ENCODE measurements around the gene RAMP2.
"Not testable (repeated sequence)": the region's sequence is repeated elsewhere in the genome, so short reads cannot be mapped to it uniquely, and the experiment has no call there.

The RAMP2 gene, protein sequence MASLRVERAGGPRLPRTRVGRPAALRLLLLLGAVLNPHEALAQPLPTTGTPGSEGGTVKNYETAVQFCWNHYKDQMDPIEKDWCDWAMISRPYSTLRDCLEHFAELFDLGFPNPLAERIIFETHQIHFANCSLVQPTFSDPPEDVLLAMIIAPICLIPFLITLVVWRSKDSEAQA

DNA sequence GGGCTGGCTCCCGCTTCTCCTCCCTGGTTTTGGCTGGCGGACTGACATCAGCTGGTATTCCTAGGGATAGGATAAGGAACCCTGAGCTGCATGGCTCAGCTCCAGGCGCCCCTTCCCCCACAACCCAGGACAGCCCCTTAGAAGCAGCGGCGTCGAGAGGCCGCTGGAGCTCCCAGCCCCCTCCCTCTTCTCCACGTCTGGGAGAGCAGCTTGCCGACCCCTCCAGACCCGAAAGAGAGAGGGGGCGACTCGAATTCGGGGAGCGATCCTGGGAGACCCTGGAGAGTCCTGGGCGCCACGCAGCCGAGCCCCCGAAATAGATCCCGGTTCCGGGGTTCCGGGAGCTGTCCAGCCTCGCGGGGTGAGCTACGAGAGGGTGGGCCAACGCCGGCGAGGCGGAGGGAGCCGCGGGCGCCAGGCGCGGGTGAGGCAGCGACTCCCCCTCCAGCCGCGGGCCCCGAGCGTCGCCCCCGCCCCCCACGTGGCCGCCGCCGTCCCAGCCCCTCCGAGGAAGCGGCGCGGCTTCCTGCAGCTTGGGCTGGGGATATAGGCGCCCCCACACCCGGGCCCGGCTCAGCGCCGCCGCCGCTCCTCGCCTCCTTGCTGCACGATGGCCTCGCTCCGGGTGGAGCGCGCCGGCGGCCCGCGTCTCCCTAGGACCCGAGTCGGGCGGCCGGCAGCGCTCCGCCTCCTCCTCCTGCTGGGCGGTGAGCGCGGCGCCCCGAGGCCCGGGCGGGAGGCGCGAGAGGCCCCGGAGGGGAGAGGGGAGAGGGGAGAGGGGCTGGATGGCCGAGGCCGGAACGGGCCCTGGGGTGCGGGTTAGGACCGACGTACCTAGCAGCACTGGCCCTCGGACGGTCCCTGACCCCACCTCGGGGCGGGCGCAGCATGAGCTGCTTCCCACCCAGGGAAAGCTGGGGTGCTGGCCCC, at the start of gene RAMP2:
TSS of gene RAMP2 (plus strand) at position 576 of the 930 bp plus-strand sequence. CDS start at position 611, 35 bp downstream.
- no peak for DNase-seq

- DNase-seq: no peak
Measured at GRCh38 chr17:42720996-42721583, 39.9 kb upstream of the RAMP2 start.

DNA sequence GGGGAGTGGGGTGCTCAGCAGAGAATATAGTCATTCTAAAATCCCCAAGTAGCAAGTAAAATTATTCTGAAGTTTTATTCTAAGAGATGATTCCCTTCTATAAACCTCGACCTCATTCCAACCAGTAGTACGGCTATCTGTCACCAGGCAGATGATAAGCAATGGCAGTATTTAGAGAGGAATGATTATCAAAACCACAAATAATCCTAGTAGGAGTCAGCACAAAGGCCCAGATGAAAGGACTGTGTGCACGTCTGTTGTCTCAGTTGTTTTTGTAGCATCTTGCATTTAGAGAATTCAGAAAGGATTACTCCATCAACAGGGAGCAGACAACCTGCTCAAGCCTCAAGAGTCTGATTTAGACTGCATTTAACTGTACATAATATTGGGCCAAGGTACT, 37.4 kb upstream of the RAMP2 start:
- DNase-seq: no peak

DNA sequence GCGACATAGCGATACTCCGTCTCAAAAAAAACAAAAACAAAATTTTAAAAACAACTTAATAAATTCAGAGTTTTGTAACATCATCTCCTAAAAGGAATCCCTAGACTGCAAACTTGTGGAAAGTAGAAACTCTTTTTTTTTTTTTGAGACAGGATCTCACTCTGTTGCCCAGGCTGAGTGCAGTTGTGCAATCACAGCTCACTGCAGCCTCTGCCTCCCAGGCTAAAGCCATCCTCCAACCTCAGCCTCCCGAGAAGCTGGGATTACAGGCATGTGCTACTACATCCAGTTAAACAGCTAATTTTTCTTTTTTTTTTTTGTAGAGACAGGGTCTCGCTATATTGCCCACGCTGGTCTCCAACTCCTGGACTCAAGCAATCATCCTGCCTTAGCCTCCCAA, 35.9 kb upstream of the RAMP2 start:
- no peak for DNase-seq

DNA sequence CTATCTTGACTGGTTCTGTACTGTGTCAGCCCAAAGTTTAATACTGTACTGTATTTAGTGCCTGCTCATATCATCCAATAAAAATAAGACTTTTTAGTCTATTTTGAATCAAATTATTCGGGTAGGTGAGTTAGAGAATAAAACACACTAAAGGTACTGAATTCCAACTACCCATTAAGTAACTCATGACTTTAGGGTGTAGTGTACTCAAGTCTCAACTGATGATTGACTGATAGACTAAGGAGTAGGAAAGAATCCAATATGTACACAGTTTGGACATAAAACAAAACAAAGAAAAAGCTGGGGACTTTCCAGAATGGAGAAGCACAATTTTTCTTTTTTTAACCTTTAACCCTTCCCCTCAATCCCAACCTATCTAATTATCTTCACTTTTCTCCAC, 20.3 kb upstream of the RAMP2 start:
- no peak for DNase-seq

DNA sequence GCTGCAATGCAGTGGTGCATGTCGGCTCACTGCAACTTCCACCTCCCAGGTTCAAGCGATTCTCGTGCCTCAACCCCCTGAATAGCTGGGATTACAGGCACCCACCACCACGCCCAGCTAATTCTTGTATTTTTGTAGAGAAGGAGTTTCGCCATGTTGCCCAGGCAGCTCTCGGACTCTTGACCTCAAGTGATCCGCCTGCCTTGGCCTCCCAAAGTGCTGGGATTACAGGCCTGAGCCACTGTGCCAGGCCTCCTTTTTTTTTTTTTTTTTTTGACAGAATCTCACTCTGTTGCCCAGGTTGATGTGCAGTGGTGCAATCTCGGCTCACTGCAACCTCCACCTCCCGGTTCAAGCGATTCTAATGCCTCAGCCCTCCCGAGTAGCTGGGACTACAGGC, 18.1 kb upstream of the RAMP2 start:
- not testable (repeated sequence) for DNase-seq

GRCh38 chr17:42743595-42744282, 17.3 kb upstream of the RAMP2 start:
- DNase-seq: no peak

GRCh38 chr17:42744283-42744805, 16.7 kb upstream of the RAMP2 start:
- DNase-seq: no peak

GRCh38 chr17:42744806-42745617, 16.0 kb upstream of the RAMP2 start, which contains the start of gene EZH1:
EZH1 (minus strand) TSS chr17:42745040; CDS start chr17:42728941, 16,099 bp downstream.
- peak; percentile 95 for DNase-seq

DNA sequence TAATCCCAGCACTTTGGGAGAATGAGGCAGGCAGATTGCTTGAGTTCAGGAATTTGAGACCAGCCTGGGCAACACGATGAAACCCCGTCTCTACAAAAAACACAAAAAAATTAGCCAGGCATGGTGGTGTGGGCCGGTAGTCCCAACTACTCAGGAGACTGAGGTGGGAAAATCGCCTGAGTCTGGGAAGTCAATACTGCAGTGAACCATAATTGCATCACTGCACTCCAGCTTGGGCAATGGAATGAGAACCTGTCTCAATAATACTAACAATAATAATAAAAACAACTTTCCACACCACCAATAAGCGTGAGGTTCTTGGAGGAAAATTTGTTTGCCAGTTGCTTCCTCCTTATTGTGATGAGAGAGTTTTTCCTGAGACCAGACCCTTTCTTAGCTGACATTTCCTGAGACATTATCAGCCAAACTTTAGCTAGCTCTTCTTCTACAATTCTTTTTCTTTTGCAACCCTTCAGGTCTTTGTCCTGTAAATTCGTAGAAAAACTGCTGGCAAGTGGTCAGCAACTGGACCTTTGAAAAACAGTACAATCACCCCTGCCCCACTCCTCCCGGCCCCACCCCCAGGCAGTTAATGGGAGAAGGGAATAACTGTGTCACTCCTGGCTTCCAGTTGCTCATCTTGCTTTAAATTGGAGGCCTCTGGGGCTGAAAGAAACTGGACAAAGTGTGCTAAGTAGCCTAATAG, 12.7 kb upstream of the RAMP2 start:
- DNase-seq: no peak

- no peak for DNase-seq
Measured at GRCh38 chr17:42748908-42749798, 11.9 kb upstream of the RAMP2 start.

- no peak for DNase-seq
Measured at GRCh38 chr17:42750739-42751344, 10.2 kb upstream of the RAMP2 start.

DNA sequence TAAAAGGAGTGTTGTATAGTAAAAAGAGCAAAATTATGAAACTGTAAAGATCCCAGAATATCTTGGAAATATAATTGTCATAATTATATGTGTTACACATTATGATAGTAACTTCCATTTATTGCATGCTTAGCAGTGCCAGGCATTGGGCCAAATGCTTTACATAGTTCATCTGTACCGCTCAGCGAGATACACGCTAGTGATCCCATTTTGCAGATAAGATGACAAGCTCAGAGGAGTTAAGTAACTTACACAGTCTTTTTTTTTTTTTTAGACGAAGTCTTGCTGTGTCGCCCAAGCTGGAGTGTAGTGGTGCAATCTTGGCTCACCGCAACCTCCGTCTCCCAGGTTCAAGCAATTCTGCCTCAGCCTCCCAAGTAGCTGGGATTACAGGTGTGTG, 9.4 kb upstream of the RAMP2 start:
- DNase-seq: no peak

DNA sequence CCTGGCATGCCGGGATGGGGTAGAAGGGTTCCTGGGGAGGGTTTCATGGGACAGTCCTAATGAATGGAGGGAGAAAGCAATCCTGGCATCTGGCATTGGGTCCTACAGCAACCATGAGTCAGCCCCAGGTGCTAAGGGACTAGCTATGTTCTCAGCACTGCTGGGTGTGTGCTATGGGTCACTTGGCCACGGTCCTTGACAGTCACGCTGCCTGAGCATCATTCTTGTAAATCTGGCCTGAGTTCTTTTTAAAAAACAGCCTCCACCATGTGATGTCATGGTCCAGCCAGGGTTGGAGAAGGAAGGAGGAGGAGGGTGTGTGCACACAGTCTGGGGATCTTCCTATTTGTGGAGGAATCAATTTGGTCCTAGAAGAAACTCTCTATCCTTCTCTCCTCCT, 6.2 kb upstream of the RAMP2 start:
- peak; percentile 47 for DNase-seq

- no peak for DNase-seq
Measured at GRCh38 chr17:42759982-42760651, 910 bp upstream of the RAMP2 start.

DNA sequence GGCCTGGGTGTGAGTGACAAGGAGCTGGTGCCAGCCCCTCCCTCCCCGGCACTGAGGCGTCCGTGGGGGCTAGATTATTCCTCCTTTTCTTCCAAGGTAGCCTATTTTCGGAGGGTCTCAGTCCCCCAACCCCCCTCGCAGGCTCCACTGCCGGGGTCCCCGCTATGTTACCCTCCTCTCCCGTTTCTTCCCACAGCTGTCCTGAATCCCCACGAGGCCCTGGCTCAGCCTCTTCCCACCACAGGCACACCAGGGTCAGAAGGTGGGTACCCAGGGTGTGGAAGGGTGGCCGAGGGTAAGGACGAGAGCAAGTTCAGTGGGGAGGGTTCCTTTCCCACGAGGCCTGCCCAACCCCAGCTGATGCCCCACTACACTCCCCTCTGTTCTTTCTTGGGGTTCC, 611 bp downstream of the RAMP2 start:
- no peak for DNase-seq

DNA sequence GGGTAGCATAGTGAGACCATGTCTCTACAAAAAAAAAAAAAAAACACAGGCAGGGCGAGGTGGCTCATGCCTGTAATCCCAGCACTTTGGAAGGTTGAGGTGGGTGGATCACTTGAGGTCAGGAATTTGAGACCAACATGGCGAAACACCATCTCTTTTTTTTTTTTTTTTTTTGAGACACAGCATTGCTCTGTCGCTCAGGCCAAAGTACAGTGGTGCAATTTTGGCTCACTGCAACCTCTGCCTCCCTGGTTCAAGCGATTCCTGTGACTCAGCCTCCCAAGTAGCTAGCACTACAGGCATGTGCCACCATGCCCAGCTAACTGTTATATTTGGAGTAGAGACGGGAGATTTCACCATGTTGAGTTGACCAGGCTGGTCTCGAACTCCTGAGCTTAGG, 5.1 kb downstream of the RAMP2 start:
- DNase-seq: no peak

- DNase-seq: no peak
Measured at GRCh38 chr17:42767512-42767911, 6.5 kb downstream of the RAMP2 start.

- DNase-seq: not testable (repeated sequence)
Measured at GRCh38 chr17:42768006-42768405, 7.0 kb downstream of the RAMP2 start.

Measured in left hindlimb (tissue), 1 donor.